RWPE1 (cell line): ENCODE data around the gene CNDP2.

ENCODE experiments used
- CTCF ChIA-PET: fragments of 350-600 bp; sonication (Branson Sonifier 250); formaldehyde crosslinking; extraction: SDS; loops from one replicate; lab custom pipeline; 2021; lab: Yijun Ruan, JAX
- POLR2A ChIA-PET: fragments of 400-600 bp; formaldehyde crosslinking; extraction: SDS; loops from one replicate; lab custom pipeline; 2020; ENCODE audit warnings: antibody characterized with exemption; ENCODE audit not compliant: low non-redundant PET; lab: Yijun Ruan, JAX
- DNase-seq: peaks from one replicate; pipeline ENCODE4 v3.0.0; 2012; ENCODE audit warnings: low spot score
- H3K27ac ChIP-seq: fragments of 450-650 bp; 2 replicates; pipeline ENCODE4 v1.5.1; 2017
- TF ChIP-seq, protein P1 (sequence below): fragments of 450-650 bp; conservative IDR thresholded peaks from 2 replicates; pipeline ENCODE4 v1.5.1; 2017; ENCODE audit warnings: low read depth, mild to moderate bottlenecking

Gene CNDP2

GRCh38 chr18:74478316-74478715 is 17.8 kb upstream of the CNDP2 start:
- no peak for DNase-seq
- TF ChIP-seq, protein P1, sequence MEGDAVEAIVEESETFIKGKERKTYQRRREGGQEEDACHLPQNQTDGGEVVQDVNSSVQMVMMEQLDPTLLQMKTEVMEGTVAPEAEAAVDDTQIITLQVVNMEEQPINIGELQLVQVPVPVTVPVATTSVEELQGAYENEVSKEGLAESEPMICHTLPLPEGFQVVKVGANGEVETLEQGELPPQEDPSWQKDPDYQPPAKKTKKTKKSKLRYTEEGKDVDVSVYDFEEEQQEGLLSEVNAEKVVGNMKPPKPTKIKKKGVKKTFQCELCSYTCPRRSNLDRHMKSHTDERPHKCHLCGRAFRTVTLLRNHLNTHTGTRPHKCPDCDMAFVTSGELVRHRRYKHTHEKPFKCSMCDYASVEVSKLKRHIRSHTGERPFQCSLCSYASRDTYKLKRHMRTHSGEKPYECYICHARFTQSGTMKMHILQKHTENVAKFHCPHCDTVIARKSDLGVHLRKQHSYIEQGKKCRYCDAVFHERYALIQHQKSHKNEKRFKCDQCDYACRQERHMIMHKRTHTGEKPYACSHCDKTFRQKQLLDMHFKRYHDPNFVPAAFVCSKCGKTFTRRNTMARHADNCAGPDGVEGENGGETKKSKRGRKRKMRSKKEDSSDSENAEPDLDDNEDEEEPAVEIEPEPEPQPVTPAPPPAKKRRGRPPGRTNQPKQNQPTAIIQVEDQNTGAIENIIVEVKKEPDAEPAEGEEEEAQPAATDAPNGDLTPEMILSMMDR, result no peak
- H3K27ac ChIP-seq, result no peak overlapping the region
- ChIA-PET CTCF (interaction anchor here (0.5 kb wide), 1 partner anchor 214 kb away, joined by 4 read pairs; no protein-coding TSS in a partner anchor), POLR2A (no interaction called here)

GRCh38 chr18:74478880-74479279 is 17.3 kb upstream of the CNDP2 start:
- TF ChIP-seq, protein P1, result no peak
- ChIA-PET POLR2A (no interaction called here), CTCF (no interaction called here)
- no peak overlapping the region for H3K27ac ChIP-seq
- no peak for DNase-seq

GRCh38 chr18:74479486-74480148 is 16.5 kb upstream of the CNDP2 start:
- no peak for DNase-seq
- TF ChIP-seq, protein P1, result no peak
- CTCF ChIA-PET, result no interaction called here
- H3K27ac ChIP-seq, result no peak overlapping the region
- POLR2A ChIA-PET, result no interaction called here

GRCh38 chr18:74480149-74480651 is 16.0 kb upstream of the CNDP2 start:
- TF ChIP-seq, protein P1, result no peak
- no peak overlapping the region for H3K27ac ChIP-seq

DNA sequence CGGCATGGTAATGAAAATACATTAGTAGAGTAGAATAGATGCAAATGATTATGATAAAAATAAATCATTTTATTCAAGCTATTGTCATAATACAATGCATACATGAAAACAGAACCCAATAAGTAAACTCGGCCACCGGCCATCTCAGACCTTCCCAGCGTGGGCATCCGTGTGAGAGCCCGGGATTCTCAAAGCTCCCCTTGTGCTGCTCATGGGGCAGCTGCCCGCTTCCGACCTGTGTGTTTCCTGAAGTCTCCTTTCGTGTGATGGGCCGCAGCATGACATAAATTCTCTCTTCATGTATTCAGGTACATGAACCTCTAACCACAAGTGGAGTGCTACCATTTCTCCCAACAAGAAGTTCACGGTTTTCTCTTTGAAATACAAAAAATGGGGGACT is 13.5 kb upstream of the CNDP2 start:
- ChIA-PET POLR2A (no interaction called here), CTCF (no interaction called here)
- no peak overlapping the region for H3K27ac ChIP-seq
- TF ChIP-seq, protein P1, result no peak
- DNase-seq, result no peak

More at GRCh38 chr18:74480149-74480651, 16.0 kb upstream of the CNDP2 start:
- no peak for DNase-seq
- POLR2A ChIA-PET, result no interaction called here
- CTCF ChIA-PET, result no interaction called here

DNA sequence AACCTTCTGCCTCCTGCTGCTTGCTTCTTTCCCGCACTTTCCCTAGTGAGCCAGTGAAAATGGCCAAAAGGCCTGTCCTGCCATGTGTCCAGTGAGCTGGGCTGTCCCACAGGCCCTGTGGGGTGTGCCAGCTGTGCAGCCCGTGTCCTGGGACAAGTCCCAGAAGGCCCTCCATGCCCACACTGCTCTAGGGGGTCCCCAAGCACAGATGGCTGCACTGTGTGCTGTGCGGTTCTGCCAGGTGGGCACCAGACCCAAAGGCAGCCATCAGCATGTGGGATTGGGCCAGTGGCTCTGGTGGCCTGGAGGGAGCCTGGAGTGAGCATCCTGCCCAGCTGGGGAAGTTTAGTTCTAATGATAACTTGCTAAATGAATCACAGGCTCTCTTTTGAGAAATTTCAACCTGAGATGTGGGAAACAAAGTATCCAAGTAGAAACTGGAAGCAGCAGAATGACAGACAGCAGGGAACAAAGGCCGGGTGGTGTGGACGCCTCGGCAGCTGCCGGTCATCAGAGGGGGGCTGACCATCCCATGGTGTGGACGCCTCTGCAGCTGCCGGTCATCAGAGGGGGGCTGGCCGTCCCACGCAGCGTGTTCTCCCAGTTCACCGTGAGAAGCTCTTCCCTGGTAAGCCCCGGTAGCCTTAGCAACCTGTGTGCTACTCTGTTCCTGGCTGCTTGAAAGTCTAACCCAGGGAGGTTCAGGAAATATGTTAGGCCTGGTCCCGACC is 9.9 kb upstream of the CNDP2 start:
- CTCF ChIA-PET, result no interaction called here
- DNase-seq, result no peak
- TF ChIP-seq, protein P1, result no peak
- no peak overlapping the region for H3K27ac ChIP-seq
- POLR2A ChIA-PET, result no interaction called here
